ENCODE data around the gene EXOC5.

GRCh38 chr14:57275023-57275664 is 6.4 kb upstream of the EXOC5 start:
- TF ChIP-seq POLR2A (IDR thresholded peaks at IDR 0.05) (no peak), CTCF (IDR thresholded peaks at IDR 0.05) (no peak), POLR2AphosphoS5 (IDR thresholded peaks at IDR 0.05) (no peak), EP300 (IDR thresholded peaks at IDR 0.05) (no peak)

Data from upper lobe of left lung (tissue), 4 donors.